GM23338 (cell line): ENCODE measurements around the gene ASAP2. TPM values are rescaled to one million over a fixed set of nuclear protein-coding genes. Genes with fewer than 3 reads are reported as not detected.

ENCODE experiments used
- ATAC-seq: fragments of 200-7000 bp; cut with Tn5 transposase; 3 replicates; pipeline ENCODE4 v1.9.1; 2020
- DNase-seq: peaks from one replicate; pipeline ENCODE4 v3.0.0-alpha.2; 2015; ENCODE audit warnings: low spot score
- H2AFZ ChIP-seq: fragments of 200-600 bp; sonication (generic); 2 replicates; pipeline ENCODE4 v1.8.0; 2016; ENCODE audit warnings: antibody characterized with exemption, mild to moderate bottlenecking, moderate library complexity
- H3F3A ChIP-seq: fragments of 200-600 bp; sonication (generic); replicated peaks from 2 replicates; pipeline ENCODE4 v1.8.0; 2017; ENCODE audit warnings: antibody characterized with exemption, mixed run types, low read depth
- H3K27ac ChIP-seq: fragments of 200-600 bp; sonication (generic); 2 replicates; pipeline ENCODE4 v1.6.1; 2016; ENCODE audit warnings: low read depth
- H3K27me3 ChIP-seq: fragments of 200-600 bp; sonication (generic); 2 replicates; pipeline ENCODE4 v1.8.0; 2016; ENCODE audit warnings: mild to moderate bottlenecking, mixed run types, moderate library complexity; ENCODE audit not compliant: insufficient read depth
- H3K36me3 ChIP-seq: fragments of 200-600 bp; sonication (generic); 2 replicates; pipeline ENCODE4 v1.8.0; 2016; ENCODE audit warnings: mild to moderate bottlenecking; ENCODE audit not compliant: insufficient read depth
- H3K4me1 ChIP-seq: fragments of 200-600 bp; sonication (generic); 2 replicates; pipeline ENCODE4 v1.8.0; 2016; ENCODE audit warnings: mild to moderate bottlenecking, moderate library complexity; ENCODE audit not compliant: insufficient read depth
- H3K4me2 ChIP-seq: fragments of 200-600 bp; sonication (generic); 2 replicates; pipeline ENCODE4 v1.7.1; 2017; ENCODE audit warnings: mixed run types
- H3K4me3 ChIP-seq: fragments of 200-600 bp; sonication (generic); 2 replicates; pipeline ENCODE4 v1.6.1; 2016; ENCODE audit warnings: mixed run types
- H3K79me2 ChIP-seq: fragments of 200-600 bp; sonication (generic); replicated peaks from 2 replicates; pipeline ENCODE4 v1.8.0; 2017; ENCODE audit warnings: mild to moderate bottlenecking; ENCODE audit not compliant: insufficient read depth
- H3K9me2 ChIP-seq: fragments of 200-600 bp; sonication (generic); 2 replicates; pipeline ENCODE4 v1.8.0; 2017; ENCODE audit not compliant: insufficient read depth
- H4K20me1 ChIP-seq: fragments of 200-600 bp; sonication (generic); replicated peaks from 2 replicates; pipeline ENCODE4 v1.8.0; 2017; ENCODE audit warnings: mild to moderate bottlenecking; ENCODE audit not compliant: insufficient read depth
- H3K27ac Mint-ChIP-seq: 2 replicates; pipeline ENCODE4 v1.8.0; 2020; ENCODE audit warnings: inconsistent platforms, mild to moderate bottlenecking, moderate library complexity, mixed read lengths
- H3K27me3 Mint-ChIP-seq: 3 replicates; pipeline ENCODE4 v1.8.0; 2022; ENCODE audit warnings: low read depth, mild to moderate bottlenecking, moderate library complexity, mixed read lengths, inconsistent platforms; ENCODE audit not compliant: insufficient read depth, poor library complexity
- H3K36me3 Mint-ChIP-seq: 3 replicates; pipeline ENCODE4 v1.8.0; 2021; ENCODE audit warnings: low read depth, mild to moderate bottlenecking, inconsistent platforms, moderate library complexity, mixed read lengths
- H3K4me1 Mint-ChIP-seq: 3 replicates; pipeline ENCODE4 v1.8.0; 2020; ENCODE audit warnings: mild to moderate bottlenecking, inconsistent platforms, mixed read lengths
- H3K4me3 Mint-ChIP-seq: 3 replicates; pipeline ENCODE4 v1.8.0; 2021; ENCODE audit warnings: moderate library complexity, mild to moderate bottlenecking, inconsistent platforms, mixed read lengths
- H3K9me3 Mint-ChIP-seq: 3 replicates; pipeline ENCODE4 v1.8.0; 2020; ENCODE audit warnings: moderate library complexity, mild to moderate bottlenecking, inconsistent platforms, mixed read lengths
- CREB1 ChIP-seq: fragments of 250-450 bp; sonication (Bioruptor Pico); IDR thresholded peaks from 2 replicates; pipeline ENCODE4 v1.5.0; 2020; ENCODE audit warnings: low read depth, mild to moderate bottlenecking, moderate library complexity
- ETS1 ChIP-seq: IDR thresholded peaks from 2 replicates; pipeline ENCODE4 v1.6.1; 2016; ENCODE audit warnings: antibody characterized with exemption
- EZH2 ChIP-seq: fragments of 200-600 bp; sonication (generic); IDR thresholded peaks from one replicate; pipeline ENCODE4 v1.8.0; 2017; ENCODE audit warnings: antibody characterized with exemption, mild to moderate bottlenecking, low read depth; ENCODE audit not compliant: unreplicated experiment
- EZH2phosphoT487 ChIP-seq: fragments of 200-600 bp; sonication (generic); IDR thresholded peaks from one replicate; pipeline ENCODE4 v1.8.1; 2018; ENCODE audit warnings: antibody characterized with exemption; ENCODE audit not compliant: unreplicated experiment
- JUNB ChIP-seq: IDR thresholded peaks from one replicate; pipeline ENCODE4 v1.6.1; 2016; ENCODE audit warnings: antibody characterized with exemption; ENCODE audit not compliant: unreplicated experiment
- NANOG ChIP-seq: IDR thresholded peaks from 2 replicates; pipeline ENCODE4 v1.6.1; 2016; ENCODE audit warnings: antibody characterized with exemption, borderline replicate concordance
- STAT1 ChIP-seq: IDR thresholded peaks from one replicate; pipeline ENCODE4 v1.6.1; 2016; ENCODE audit warnings: antibody characterized with exemption; ENCODE audit not compliant: unreplicated experiment
- polyA plus RNA-seq: library from polyadenylated mRNA; unstranded; fragments of >200 nt; fragmentation: Nextera tagmentation; extraction: Ambion mirVana; gene quantifications from 2 replicates; pipeline ENCODE4 v1.2.1, GENCODE V29; 2016
- total RNA-seq: library from RNA; depleted of rRNA; stranded (reverse); fragments of >200 nt; shearing (Covaris generic); gene quantifications from 2 replicates; pipeline ENCODE4 v1.2.3, GENCODE V29; 2014
- TF ChIP-seq, protein P1 (sequence below): IDR thresholded peaks from one replicate; pipeline ENCODE4 v1.6.1; 2018; ENCODE audit warnings: antibody characterized with exemption; ENCODE audit not compliant: unreplicated experiment

ASAP2 gene
- total and polyA plus RNA-seq, 2 experiments from 2014 or later: 2.6 to 15.6 TPM

DNA sequence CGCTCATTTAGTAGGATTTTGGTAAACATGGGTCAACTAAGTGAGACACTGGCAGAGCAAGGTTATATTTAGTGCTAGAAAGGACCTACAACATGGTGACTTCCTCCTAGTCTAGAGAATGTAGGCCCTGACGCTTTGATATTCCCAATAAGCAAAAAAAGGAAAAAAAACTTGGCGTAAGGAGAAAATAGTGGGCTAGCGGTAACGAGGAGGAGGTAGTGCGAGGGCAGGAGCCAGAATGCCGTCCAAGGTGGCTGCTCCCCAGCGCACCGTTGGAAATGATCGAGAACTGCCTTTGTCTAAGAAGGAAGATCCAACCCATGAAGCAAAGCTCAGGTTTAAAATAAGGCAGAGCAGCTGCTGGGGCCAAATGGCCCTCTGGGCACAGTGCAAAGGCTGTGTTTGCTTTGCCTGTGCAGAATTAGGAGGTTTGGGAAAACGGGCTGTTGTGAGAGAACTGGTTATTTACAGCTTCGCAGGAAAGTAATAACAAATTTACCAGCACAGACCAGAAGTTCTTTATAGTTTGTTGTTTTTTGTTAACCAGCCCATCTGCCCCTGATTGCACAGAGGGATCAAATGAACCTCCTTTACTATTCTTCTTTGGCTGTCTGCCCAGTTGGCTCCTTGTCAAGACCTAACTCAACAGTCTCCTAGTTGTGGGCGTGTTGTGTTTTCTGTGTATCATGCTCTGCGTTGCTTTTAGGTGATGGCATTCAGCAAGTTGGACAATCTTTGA lies 130.1 kb downstream of the ASAP2 start (continued):
- no peak for TF ChIP-seq ETS1
- no peak for TF ChIP-seq STAT1
- no peak for TF ChIP-seq CREB1
- TF ChIP-seq NANOG: no peak
- TF ChIP-seq EZH2: no peak
- TF ChIP-seq EZH2phosphoT487: no peak
- TF ChIP-seq, protein P1, sequence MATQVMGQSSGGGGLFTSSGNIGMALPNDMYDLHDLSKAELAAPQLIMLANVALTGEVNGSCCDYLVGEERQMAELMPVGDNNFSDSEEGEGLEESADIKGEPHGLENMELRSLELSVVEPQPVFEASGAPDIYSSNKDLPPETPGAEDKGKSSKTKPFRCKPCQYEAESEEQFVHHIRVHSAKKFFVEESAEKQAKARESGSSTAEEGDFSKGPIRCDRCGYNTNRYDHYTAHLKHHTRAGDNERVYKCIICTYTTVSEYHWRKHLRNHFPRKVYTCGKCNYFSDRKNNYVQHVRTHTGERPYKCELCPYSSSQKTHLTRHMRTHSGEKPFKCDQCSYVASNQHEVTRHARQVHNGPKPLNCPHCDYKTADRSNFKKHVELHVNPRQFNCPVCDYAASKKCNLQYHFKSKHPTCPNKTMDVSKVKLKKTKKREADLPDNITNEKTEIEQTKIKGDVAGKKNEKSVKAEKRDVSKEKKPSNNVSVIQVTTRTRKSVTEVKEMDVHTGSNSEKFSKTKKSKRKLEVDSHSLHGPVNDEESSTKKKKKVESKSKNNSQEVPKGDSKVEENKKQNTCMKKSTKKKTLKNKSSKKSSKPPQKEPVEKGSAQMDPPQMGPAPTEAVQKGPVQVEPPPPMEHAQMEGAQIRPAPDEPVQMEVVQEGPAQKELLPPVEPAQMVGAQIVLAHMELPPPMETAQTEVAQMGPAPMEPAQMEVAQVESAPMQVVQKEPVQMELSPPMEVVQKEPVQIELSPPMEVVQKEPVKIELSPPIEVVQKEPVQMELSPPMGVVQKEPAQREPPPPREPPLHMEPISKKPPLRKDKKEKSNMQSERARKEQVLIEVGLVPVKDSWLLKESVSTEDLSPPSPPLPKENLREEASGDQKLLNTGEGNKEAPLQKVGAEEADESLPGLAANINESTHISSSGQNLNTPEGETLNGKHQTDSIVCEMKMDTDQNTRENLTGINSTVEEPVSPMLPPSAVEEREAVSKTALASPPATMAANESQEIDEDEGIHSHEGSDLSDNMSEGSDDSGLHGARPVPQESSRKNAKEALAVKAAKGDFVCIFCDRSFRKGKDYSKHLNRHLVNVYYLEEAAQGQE: no peak

GRCh38 chr2:9337901-9338300 lies 131.3 kb downstream of the ASAP2 start:
- Histone ChIP-seq H3K4me2 (no peak overlapping the region), H3K4me1 (no peaks in the 10 kb centered on the region), H3K27ac (no peak overlapping the region), H3K36me3 (no peaks in the 10 kb centered on the region), H2AFZ (no peak overlapping the region), H3K27me3 (no peaks in the 10 kb centered on the region), H3K4me3 (no peak overlapping the region), H3K79me2 (no peaks in the 10 kb centered on the region), H3K9me2 (no peaks in the 10 kb centered on the region), H3F3A (no peaks in the 10 kb centered on the region), H4K20me1 (no peaks in the 10 kb centered on the region)
- Mint-ChIP-seq H3K9me3 (no peaks in the 10 kb centered on the region), H3K27ac (no peak overlapping the region), H3K4me1 (no peaks in the 10 kb centered on the region), H3K4me3 (no peak overlapping the region), H3K36me3 (peaks cover 20% of the 10 kb centered on the region; the same call in 2 of the 3 replicates), H3K27me3 (no peaks in the 10 kb centered on the region)
- ATAC-seq (no peak), DNase-seq (no peak)
- TF ChIP-seq NANOG (no peak), EZH2 (no peak), STAT1 (no peak), ETS1 (no peak), JUNB (no peak), CREB1 (no peak)
- TF ChIP-seq, protein P1: no peak
